ENCODE measurements around the gene NAT8.

GRCh38 chr2:73640946-73641766, 1.1 kb downstream of the NAT8 start:
- no peak for TF ChIP-seq CTCF (conservative IDR thresholded peaks at IDR 0.05 in 1 of 2, IDR thresholded peaks at IDR 0.05 in 1 of 2; ENCODE audit: low read depth in 1 of 2, low read length in 2 of 2)
- no peak for TF ChIP-seq EZH2 (IDR thresholded peaks at IDR 0.05; ENCODE audit: low read length, missing control alignments)

Measured in fibroblast of lung (primary cell).